Stimulated activated naive CD8-positive, alpha-beta T cell treated with anti-CD3 and anti-CD28 coated beads, Interleukin-15, amount 100 ng/mL, for 72 hours (primary cell): ENCODE measurements around the gene RIPOR1.
"Not testable (repeated sequence)": the region's sequence is repeated elsewhere in the genome, so short reads cannot be mapped to it uniquely, and the experiment has no call there.

Experiments
- ATAC-seq: fragments of 150-1000 bp; cut with Tn5 transposase; 2 replicates; pipeline ENCODE4 v1.10.0; 2021; ENCODE audit warnings: mild to moderate bottlenecking, moderate library complexity
- DNase-seq, 2 donors: peaks; one replicate each; pipeline ENCODE4 v3.0.0; 2021 to 2022
- H3K27ac Mint-ChIP-seq, 2 donors: one replicate each; pipeline ENCODE4 v1.8.0; 2022; ENCODE audit warnings: mild to moderate bottlenecking in 2 of 2, mixed read lengths in 2 of 2, moderate library complexity in 2 of 2
- H3K27me3 Mint-ChIP-seq: one replicate; pipeline ENCODE4 v1.8.0; 2022; ENCODE audit warnings: mixed read lengths
- H3K4me1 Mint-ChIP-seq: one replicate; pipeline ENCODE4 v1.8.0; 2022; ENCODE audit warnings: mild to moderate bottlenecking, mixed read lengths
- H3K4me3 Mint-ChIP-seq, 2 donors: one replicate each; pipeline ENCODE4 v1.8.0; 2022; ENCODE audit warnings: mild to moderate bottlenecking in 2 of 2, mixed read lengths in 2 of 2, moderate library complexity in 1 of 2
- H3K9me3 Mint-ChIP-seq, 2 donors: one replicate each; pipeline ENCODE4 v1.8.0; 2022; ENCODE audit warnings: mixed read lengths in 2 of 2

RIPOR1 gene, protein sequence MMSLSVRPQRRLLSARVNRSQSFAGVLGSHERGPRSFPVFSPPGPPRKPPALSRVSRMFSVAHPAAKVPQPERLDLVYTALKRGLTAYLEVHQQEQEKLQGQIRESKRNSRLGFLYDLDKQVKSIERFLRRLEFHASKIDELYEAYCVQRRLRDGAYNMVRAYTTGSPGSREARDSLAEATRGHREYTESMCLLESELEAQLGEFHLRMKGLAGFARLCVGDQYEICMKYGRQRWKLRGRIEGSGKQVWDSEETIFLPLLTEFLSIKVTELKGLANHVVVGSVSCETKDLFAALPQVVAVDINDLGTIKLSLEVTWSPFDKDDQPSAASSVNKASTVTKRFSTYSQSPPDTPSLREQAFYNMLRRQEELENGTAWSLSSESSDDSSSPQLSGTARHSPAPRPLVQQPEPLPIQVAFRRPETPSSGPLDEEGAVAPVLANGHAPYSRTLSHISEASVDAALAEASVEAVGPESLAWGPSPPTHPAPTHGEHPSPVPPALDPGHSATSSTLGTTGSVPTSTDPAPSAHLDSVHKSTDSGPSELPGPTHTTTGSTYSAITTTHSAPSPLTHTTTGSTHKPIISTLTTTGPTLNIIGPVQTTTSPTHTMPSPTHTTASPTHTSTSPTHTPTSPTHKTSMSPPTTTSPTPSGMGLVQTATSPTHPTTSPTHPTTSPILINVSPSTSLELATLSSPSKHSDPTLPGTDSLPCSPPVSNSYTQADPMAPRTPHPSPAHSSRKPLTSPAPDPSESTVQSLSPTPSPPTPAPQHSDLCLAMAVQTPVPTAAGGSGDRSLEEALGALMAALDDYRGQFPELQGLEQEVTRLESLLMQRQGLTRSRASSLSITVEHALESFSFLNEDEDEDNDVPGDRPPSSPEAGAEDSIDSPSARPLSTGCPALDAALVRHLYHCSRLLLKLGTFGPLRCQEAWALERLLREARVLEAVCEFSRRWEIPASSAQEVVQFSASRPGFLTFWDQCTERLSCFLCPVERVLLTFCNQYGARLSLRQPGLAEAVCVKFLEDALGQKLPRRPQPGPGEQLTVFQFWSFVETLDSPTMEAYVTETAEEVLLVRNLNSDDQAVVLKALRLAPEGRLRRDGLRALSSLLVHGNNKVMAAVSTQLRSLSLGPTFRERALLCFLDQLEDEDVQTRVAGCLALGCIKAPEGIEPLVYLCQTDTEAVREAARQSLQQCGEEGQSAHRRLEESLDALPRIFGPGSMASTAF

DNA sequence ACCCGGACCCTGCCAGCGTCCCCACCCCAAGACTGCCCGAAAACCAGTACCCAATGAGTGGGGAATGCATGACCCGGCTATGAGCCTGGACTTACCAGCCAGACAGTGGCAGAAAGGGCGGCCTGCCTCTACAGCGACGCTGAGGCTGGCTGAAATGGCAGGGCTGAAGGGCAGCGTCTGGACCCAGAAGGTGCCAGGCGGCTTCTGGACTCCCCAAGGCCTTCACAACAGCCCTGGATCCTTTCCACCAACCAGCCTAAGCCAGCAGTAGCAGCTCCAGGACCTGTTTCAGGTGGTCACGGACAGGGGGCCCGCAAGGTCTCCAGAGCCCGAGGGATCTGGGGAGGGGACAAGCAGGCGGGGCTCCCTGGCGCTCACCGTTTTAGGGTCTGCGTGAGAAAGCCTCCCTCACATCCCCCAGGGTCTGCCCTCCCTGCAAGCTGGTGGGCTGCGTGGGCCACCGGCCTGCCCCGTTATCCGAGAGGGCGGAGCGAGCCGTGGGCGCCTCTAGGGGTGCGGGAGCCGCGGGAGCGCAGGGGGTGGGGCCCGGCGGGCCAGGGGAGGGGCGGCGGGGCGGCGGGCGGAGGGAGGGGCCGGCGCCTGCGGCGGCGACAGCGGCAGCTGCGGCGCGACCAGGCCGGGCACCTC, at the start of gene RIPOR1:
Gene RIPOR1, plus strand, starts transcription at position 608 of the 648 bp plus-strand sequence. CDS start 9,618 bp downstream, outside the sequence.
- peaks cover 58% of the 10 kb centered on the region for H3K27me3 Mint-ChIP-seq
- peak within 1 kb of the TSS; percentile 89 to 93 for H3K4me3 Mint-ChIP-seq
- DNase-seq (peak in 1 of 2 donors; percentile 34), ATAC-seq (peak; percentile 69)
- H3K27ac Mint-ChIP-seq: no peak within 1 kb of the TSS
- peaks cover 22% of the 10 kb centered on the region for H3K4me1 Mint-ChIP-seq
- H3K9me3 Mint-ChIP-seq: no peaks in the 10 kb centered on the region

DNA sequence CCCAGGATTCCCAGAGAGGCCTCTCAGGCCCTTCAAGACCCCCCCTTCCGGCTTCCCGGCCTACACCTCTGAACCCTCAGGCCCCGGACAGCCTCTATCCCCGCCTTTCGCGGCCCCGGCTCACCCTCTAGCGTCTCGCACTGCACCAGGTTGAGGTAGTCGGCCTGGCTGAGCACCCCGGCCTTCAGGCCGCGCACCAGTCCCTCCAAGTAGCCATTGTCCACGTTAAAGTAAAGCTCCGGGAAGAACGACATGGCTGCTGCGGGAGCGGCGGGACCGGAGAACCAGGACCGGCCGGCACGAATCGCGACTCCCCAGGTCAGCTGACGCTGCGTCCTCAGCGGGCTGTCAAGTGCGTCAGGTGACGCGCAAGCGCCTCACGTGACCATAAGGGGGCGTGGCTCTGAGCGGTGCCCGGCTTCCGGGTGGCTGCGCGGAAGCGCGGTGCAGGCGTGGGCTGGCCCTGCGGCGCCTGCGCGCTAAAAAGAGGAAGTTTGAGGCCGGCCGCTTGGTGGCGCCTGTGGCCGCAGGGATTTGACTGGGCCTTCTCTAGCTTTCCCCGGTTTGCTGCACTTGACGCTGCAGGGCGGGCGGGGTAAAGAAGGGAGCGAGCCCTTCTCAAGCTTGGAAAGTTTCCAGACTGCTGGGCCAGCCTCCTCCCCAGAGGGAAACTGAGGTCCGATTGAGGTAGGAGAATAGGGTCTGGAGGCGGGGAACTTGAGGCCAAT, 47.6 kb upstream of the RIPOR1 start, which contains the start of gene ATP6V0D1:
Gene ATP6V0D1, minus strand, starts transcription at position 325 of the 728 bp plus-strand sequence. Its CDS starts 71 bp downstream, at position 254.
- H3K9me3 Mint-ChIP-seq: no peaks in the 10 kb centered on the region
- H3K27ac Mint-ChIP-seq: peak within 1 kb of the TSS; percentile 97
- ATAC-seq (peak; percentile 95), DNase-seq (peak; percentile 99)
- H3K4me3 Mint-ChIP-seq: peak within 1 kb of the TSS; percentile 99
- peaks cover 45% of the 10 kb centered on the region for H3K4me1 Mint-ChIP-seq
- no peaks in the 10 kb centered on the region for H3K27me3 Mint-ChIP-seq

DNA sequence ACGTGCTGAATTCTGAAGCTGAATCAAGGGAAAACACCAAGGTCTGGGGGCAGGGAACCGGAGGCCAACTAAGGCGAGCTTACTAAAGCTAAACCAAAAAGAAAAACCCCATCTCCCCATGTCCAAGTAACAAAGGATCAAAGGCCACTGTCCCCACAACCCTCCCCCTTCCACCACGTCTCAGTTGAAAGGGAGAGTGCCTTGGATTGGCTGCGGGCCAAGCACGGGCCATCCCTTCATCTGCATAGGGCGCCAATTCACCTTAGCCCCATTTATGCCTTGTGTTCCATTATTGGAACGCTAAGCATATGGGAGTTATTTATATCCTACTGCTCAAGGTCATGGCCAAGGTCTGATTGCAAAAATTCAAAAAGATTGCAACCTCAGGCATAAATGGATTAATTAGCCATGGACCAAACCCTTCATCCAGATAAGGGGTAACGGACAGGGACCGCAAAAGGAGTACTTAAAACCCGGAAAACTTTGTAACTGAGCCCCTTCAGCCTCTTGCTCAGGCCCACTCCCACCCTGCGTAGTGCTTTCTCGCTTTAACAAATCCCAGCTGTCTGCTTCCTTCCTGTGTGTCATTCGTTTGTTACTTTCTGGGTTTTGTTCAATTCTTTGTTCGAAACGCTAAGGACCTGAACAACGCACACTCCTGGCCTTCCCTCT, 46.9 kb upstream of the RIPOR1 start:
- Mint-ChIP-seq H3K4me1 (peaks cover 45% of the 10 kb centered on the region), H3K4me3 (peak overlapping the region; percentile 99), H3K27ac (peak overlapping the region; percentile 97), H3K27me3 (no peaks in the 10 kb centered on the region), H3K9me3 (no peaks in the 10 kb centered on the region)
- DNase-seq (peak; percentile 13 to 65), ATAC-seq (peak; percentile 55)

DNA sequence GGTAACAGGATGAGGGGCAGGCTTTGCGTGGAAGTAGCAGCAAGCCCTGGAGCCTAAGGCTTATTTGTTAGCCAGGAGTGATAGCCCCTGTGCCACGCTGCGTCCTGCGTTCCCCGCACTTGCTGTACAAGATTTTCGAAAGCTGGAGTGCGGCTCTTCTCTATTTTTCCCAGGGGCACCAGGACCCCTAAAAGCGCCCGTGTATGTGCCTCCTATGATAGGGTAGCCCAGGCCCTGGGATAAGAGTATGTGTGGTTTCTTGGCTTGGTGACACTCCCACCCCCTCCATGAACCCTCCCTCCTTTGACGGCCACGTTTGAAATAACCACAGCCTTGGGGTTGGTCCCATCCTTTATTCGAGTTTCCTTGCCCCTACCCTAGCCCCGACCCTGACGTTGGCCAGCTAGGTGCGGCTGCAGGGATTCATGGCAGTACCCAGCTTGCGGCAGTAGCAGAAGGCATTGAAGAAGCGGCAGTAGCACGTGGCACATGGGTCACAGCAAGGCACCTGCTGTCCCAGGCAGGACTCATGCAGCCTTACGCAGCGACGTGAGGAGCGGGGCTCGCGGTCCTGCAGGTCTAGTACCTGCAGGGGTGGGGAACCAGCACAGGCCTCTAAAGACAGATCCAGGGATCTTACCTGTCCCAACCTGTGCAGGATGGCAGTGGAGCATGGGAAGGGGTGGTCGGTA, 46.2 kb upstream of the RIPOR1 start:
- no peaks in the 10 kb centered on the region for H3K27me3 Mint-ChIP-seq

DNA sequence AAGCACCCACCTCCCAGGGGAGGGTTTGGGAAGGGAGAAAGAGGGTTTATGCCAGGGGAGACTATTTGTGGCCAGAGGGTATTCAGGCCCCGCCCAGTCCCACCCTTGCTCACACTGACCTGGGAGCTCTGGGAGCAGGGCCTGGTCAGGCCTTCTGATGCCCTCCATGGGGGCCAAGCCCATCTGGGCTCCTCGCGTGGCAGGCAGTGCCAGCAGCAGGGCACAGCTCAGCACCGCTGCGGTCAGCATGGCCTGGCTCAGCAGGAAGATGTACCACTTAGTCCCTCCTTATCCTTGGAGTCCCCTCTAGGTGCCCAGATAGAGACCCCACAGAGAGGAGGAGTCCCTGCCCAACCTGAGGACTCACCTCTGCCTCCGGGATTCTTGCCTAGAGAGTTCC, 45.5 kb upstream of the RIPOR1 start, which contains the start of gene AGRP:
Gene AGRP, minus strand, starts transcription at position 398 of the 400 bp plus-strand sequence. Its CDS starts 149 bp downstream, at position 249.
- ATAC-seq: no peak
- Mint-ChIP-seq H3K27ac (peak within 1 kb of the TSS in 1 of 2 donors; percentile 84), H3K27me3 (no peaks in the 10 kb centered on the region), H3K4me3 (peak within 1 kb of the TSS; percentile 99), H3K9me3 (no peaks in the 10 kb centered on the region), H3K4me1 (peaks cover 44% of the 10 kb centered on the region)
- DNase-seq: no peak

More for the DNA sequence above, 46.2 kb upstream of the RIPOR1 start:
- Mint-ChIP-seq H3K4me1 (peaks cover 45% of the 10 kb centered on the region), H3K9me3 (no peaks in the 10 kb centered on the region), H3K27ac (peak overlapping the region; percentile 97), H3K4me3 (peak overlapping the region; percentile 99)
- DNase-seq (no peak), ATAC-seq (no peak)

DNA sequence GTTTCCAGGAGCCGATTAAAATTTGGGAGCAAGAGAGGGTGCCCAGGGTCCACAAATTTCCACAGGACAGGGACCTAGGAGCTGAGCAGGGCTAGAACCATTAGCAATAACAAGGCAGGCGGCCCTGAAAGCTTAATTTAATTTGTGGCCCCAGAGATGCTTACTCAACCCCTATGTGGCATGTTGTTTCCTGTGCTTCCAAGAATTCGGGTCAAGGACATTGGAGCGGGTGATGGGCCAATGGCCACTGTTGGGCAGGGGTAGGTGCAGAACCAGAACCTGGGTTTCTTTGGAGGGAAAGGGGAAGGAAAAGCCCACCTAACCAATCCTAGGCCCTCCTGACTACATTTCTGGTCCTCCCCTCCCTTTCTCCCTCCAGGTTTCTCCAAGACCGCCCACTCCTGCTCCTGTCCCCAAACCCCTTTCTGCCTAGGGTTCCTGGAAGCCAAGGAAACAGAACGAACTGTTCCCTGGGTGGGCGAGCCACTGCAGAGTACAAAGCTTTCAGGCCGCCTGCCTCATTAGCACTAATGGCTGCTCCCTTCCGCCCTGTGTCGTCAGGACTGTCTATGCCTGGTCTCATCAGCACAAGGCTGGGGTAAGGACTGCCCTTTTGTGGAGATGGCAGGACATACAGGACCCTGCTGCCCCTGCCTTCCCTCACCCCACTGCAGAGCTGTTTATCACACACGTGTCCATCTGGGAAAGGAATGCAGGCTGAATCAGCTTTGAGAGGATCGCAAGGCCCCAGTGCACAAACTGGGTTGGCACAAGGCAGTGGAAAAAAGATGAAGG, 44.7 kb upstream of the RIPOR1 start:
- H3K27ac Mint-ChIP-seq: no peak overlapping the region
- no peaks in the 10 kb centered on the region for H3K27me3 Mint-ChIP-seq
- no peaks in the 10 kb centered on the region for H3K9me3 Mint-ChIP-seq
- peaks cover 45% of the 10 kb centered on the region for H3K4me1 Mint-ChIP-seq
- peak overlapping the region in 1 of 2 donors; percentile 45 for H3K4me3 Mint-ChIP-seq
- ATAC-seq (no peak), DNase-seq (no peak)

DNA sequence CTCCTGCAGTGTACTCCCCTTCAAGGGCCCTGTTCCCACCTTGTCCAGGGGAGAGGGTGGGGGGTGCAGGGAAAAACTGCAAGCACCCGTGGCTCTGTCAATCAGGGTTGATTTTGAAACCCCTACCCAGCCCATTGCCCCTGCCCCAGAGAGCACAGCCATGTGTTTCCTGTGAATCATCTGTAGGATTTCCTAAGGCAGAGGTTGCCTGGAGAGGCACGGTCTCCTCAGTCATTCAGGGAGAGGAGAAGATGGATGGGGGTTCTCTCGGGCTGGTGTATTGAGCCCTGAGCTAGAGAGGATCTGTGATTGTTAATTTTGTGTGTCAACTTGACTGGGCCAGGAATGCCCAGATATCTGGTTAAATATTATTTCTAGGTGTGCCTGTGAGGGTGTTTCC, 41.8 kb upstream of the RIPOR1 start:
- Mint-ChIP-seq H3K4me1 (peaks cover 38% of the 10 kb centered on the region), H3K27ac (no peak overlapping the region), H3K4me3 (no peak overlapping the region), H3K9me3 (no peaks in the 10 kb centered on the region), H3K27me3 (no peaks in the 10 kb centered on the region)
- DNase-seq: no peak
- ATAC-seq: no peak

DNA sequence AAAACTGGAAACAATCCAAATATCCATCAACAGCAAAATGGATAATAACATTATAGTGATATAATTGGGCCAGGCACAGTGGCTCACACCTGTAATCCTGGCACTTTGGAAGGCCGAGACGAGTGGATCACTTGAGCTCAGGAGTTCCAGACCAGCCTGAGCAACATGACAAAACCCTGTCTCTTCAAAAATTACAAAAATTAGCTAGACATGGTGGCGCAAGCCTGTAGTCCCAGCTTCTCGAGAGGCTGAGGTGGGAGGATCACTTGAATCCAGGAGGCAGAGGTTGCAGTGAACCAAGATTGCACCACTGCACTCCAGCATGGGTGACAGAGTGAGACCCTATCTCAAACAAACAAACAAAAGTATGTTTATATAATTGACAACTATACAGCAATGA, 41.1 kb upstream of the RIPOR1 start:
- H3K27me3 Mint-ChIP-seq, H3K9me3 Mint-ChIP-seq, ATAC-seq, H3K4me3 Mint-ChIP-seq, DNase-seq: not testable (repeated sequence)
- Mint-ChIP-seq H3K27ac (peak overlapping the region in 1 of 2 donors; percentile 27), H3K4me1 (peaks cover 32% of the 10 kb centered on the region)

DNA sequence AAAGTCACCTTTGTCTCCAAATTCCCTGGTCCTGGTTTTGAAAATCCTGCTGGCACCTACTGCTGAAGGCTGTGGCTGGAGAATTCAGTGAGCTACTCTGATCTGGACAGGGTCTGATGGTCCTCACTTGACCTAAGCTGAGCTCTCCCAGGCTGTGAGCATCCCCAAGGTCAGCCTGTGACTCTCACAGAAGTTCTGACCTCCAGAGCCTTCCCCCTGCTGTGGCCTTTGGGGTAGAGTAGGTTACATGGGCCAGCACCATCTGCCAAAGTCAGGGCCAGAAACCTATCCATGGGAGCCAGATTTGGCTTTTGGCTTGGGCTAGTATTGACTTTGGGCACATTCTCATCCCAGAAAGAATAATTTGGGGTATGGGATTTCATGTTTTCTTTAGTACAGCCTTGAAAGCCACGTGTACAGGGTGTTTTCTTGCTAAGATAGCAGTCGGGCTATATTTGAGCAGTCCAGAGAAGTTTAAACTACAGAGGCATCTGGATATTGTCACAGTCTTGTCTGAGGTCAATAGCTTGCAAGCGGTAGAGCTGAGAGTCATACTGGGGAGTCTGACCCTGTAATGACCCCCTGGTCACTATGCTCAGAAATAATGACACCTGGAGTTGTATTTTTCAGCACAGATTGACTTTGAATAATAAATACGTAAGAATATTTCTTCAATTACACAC, 39.1 kb upstream of the RIPOR1 start:
- no peak for ATAC-seq
- H3K4me1 Mint-ChIP-seq: peaks cover 12% of the 10 kb centered on the region
- H3K27ac Mint-ChIP-seq: peak overlapping the region in 1 of 2 donors; percentile 23
- no peak overlapping the region for H3K4me3 Mint-ChIP-seq
- no peaks in the 10 kb centered on the region for H3K9me3 Mint-ChIP-seq
- no peaks in the 10 kb centered on the region for H3K27me3 Mint-ChIP-seq
- no peak for DNase-seq

DNA sequence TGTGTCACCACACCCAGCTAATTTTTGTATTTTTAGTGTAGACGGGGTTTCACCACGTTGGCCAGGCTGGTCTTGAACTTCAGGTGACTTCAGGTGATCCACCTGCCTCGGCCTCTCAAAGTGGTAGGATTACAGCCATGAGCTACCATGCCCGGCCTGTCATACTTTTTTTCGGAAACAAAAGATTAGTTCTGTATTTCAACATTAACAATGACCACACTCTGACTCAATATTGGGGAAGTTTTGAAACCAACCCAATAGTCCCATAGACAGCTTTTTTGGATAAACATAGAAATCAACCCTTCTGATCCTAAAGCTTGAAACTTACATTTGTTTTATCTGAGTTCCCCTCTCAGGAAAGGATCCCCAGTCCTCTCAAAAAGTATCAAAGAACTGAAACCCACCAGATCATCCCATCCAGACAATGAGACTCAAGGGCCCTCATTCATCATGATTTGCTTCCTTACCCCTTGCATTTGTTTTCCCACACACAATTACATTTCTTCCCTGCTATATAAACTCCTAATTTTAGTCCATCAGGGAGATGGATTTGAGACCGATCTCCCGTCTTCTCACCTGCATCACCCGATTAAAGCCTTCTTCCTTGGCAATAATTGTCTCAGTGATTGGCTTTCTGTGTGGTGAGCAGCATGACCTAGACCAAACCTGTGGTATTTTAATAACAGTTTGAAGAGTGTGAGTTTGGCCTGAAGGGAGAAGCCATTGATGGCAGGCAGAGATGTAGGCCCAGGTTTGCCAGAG, 38.1 kb upstream of the RIPOR1 start:
- ATAC-seq (no peak), DNase-seq (no peak)
- Mint-ChIP-seq H3K27me3 (no peaks in the 10 kb centered on the region), H3K27ac (no peak overlapping the region), H3K4me3 (no peak overlapping the region), H3K4me1 (peaks cover 11% of the 10 kb centered on the region), H3K9me3 (no peaks in the 10 kb centered on the region)

DNA sequence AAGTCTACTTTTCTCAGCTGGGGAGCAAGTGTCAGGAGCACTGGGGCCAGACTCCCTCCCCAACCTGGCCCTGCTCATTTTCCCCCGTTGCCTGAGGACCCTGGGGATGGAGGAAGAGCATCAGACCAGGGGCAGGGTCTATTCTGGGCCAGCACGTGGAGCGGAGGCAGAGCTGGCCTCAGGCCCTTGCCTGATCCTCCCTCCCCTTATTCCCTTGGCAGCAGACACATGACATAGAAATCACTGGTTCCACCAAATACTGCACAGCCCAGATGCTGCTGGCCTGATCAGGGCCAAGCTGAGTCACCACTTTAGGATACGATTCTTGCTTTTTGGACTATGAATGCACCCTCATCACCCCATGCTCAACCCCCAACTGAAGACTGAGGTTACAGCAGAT, 29.5 kb upstream of the RIPOR1 start:
- no peak for ATAC-seq
- Mint-ChIP-seq H3K27me3 (no peaks in the 10 kb centered on the region), H3K9me3 (no peaks in the 10 kb centered on the region), H3K27ac (no peak overlapping the region), H3K4me3 (no peak overlapping the region), H3K4me1 (peaks cover 17% of the 10 kb centered on the region)
- DNase-seq: no peak
